LoVo (cell line): Measurements from ENCODE around the gene LRRC18.
A peak's percentile ranks its signal among the peaks of the same experiment; 100 is the strongest.

ENCODE experiments used
- DNase-seq: peaks from one replicate; pipeline ENCODE4 v3.0.0-alpha.2; 2016; ENCODE audit warnings: low spot score

LRRC18 gene

DNA sequence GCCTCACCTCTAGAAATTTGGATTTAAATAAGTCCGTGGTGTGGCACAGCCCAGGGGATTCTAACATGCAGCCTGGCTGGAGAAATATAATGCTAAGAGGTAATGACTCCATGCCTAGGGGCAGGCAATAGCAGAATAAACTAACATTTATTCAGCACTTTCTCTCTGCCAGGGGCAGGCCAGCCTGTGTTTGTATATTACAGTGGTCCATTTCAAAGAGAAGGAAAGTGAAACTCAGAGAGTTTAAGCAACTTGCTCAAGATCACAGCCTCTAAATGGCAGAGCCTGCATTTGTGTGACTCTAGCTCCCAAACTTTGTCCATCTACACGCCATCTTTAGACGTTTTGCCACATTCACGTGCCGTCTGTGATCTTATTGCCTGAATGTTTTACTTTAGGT lies 6.7 kb upstream of the LRRC18 start:
- DNase-seq: no peak

GRCh38 chr10:48945441-48946130 lies 5.9 kb upstream of the LRRC18 start:
- DNase-seq: peak; percentile 11

- no peak for DNase-seq
Observed at GRCh38 chr10:48944171-48944570, 4.5 kb upstream of the LRRC18 start.

DNA sequence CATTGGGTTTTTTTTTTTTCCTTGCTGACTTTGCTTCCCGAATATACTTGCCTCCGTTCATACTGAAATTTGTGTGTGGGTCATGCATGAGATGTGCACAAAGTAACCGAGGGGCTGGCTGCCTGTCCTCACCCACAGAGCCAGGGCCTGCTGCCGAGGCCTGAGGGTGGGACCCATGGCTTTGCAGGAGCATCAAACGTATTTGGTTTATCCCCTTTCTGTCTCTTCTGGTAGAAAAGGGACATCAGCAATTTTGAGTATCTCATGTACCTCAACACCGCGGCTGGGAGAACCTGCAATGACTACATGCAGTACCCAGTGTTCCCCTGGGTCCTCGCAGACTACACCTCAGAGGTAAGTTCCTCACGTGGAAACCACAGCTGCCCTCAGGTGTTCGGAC lies 3.5 kb upstream of the LRRC18 start:
- no peak for DNase-seq

DNA sequence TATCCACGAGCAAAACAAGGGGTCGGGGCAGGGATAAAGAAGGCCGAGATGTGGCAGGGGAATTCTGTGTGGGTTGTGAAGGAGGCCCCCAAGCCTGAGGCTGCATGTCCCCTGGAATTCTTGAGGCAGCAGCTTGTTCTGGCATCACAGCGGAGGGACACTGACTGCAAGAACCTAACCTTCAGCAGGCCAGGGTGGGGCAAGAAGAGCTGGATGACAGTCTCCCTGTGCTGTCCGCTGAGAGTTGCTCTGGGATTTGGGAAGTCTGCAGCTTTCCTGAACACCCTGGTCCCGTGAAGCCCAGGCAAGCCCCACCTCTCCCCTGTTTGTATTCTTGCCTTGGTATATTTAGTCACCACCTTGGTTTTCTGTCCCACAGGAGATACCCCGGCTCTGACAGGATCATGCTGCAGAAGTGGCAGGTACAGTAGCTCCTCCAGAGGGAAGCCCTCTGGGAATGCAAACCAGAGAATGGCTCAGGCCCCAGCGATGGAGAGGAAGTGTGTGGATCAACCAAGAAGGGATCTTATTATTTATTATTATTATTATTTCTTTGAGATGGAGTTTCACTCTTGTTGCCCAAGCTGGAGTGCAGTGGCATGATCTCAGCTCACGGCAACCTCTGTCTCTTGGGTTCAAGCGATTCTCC lies 1.9 kb upstream of the LRRC18 start:
- no peak for DNase-seq

DNA sequence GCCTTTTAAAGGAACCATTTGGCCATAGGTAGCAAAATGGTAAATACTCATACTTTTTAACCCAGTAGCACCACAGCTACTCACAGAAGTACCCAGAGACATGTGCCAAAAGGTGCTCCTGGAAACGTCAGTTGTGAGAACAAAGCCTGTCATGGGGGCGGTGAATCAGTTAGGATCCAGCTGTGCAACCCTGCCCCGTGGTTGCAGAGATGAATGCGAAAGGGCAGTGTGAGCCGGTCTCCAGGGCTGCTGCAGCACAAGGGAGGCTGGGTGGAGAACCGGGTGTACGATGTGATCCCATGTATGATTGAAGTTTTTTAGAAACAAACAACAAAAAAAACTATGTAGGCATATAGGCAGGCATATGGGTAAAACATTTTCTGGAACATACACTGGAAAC lies 1.3 kb upstream of the LRRC18 start:
- no peak for DNase-seq

- no peak for DNase-seq
Observed at GRCh38 chr10:48940372-48940771, 732 bp upstream of the LRRC18 start.

- DNase-seq: no peak
Observed at GRCh38 chr10:48938990-48939536, 577 bp downstream of the LRRC18 start.

DNA sequence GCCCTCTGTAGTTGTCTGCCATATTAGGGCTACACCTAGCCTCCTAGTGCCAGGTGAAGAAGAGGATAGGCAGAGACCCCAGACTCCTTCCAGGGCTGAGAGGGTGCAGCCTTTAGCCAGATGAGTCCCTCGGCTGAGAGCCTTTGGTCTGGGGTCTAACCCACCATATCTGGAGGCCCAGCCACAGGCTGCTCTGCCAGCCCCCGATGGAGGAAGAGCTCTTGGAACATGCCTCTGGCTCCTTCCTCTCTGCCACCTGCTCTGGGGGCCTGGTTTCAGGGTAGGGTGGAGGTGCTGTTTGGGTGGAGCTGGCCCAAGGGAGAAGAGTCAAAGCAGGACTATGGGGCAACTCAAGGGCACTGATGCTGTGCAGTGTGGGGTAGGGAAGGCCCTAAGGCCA lies 1.4 kb downstream of the LRRC18 start:
- DNase-seq: no peak

GRCh38 chr10:48937796-48938195 lies 1.8 kb downstream of the LRRC18 start:
- no peak for DNase-seq

DNA sequence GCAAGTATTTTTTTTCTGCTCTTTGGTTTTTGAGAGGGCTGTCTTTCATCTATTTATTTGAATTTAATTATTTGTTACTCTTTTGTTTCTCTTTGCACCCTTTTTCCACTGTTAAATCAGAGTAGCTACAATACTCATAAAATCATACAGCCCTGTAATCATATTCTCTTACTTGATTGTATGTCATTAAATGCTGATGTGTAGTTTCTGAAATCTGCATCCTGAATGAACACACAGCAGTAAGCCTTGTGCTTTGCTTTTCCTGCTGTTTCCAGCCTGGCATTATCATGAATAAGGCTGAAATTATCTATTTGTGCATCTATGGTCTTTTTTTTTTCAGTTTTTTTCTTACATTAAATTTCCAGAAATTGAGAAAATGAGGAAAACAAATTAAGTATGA lies 4.1 kb downstream of the LRRC18 start:
- DNase-seq: no peak

DNA sequence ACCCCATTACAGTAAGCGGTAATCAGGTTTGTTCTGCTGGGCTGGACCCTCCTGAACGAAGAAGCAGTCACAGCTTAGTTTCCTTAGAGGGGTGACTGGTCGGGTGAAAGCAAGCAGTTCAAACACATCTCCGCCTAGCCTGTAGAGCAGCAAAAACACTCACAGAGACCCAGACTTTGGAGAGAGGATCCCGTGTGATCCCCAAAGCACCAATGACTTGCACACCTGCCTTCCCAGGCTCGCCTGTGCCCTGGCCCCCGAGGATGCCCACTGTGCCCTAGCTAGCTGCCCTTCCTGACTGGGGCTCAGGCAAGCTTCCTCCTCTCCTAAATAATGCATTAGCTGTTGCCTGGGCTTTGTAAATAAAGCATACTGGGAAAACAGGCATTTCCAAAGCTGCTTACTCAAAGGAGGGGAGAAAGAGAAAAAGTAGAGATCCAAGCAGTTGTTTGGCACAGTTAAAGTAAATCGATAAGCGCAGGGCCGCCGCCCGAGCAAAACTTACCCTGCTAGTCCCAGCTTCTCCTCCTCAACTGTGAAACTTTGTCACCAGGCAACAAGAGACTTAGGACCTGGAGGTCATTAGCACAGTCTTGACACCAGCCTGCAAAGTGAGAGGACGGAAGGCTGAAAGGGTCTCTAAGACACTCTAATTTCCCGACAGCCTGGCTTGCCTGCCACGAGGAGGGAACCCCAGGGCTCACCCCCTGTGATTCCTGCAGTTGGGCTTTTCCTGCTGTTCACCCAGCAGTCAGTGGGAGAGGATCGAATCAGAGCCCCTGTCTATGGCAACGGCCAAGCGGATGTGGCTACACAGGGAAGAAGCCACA lies 4.8 kb downstream of the LRRC18 start:
- no peak for DNase-seq

DNA sequence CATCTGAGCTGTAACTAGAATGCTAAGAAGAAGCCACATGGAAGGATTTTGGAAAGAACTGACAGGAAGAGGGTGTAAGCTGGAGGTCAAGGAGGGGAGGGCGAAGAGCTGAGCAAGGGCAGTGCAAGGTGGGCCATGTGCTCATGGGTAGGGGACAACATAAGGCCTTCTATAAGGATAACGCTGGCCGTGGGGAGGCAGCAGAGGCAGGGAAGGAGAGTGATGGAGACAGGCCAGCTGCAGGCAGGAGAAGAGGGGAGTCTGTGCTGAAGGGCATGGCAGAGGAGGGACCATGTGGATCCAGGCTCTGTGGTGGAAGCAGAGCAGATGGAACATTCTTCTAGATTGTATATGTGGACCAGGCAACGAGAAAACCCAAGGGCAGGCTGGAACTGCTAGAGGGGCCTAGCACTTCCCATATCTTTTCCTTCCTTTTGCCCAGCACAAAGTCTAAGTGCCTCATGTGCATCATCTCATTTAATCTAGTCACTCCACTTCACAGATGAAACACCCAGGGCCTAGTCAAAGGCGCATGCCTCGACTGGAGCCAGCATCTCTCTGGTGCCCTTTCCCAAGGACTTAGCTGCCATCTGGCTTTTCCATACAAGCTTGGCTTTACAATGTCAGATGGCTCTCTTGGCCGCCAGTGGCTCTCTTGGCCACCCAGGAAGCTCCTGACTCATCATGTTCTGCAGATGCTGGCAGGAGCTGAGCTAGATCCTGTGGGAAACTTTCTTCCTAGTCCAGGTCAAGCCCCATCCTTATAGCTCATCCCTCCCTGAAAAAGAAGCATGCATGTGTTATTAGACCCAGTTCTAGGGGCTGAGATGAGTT lies 6.6 kb downstream of the LRRC18 start:
- DNase-seq: no peak

DNA sequence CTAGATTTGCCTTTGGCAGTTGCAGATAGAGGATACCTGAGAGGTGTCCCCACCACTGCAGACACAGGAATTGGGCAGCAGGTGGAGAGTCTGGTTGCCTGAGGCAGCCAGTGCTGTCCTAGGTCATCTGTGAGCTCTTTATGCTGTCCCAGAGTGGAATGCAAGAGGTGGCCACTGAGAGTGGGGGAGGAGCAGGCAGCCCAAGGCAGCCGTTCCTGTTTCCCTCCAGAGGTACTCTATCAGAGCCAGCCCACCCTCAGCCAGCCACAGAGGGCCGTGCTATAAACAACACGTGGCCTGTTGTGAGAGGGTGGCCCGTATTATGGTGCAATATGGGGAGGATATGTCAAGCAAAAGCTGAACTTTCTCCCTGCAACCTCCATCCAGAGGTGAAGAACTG lies 8.5 kb downstream of the LRRC18 start:
- no peak for DNase-seq

- no peak for DNase-seq
Observed at GRCh38 chr10:48929413-48929990, 10.1 kb downstream of the LRRC18 start.

DNA sequence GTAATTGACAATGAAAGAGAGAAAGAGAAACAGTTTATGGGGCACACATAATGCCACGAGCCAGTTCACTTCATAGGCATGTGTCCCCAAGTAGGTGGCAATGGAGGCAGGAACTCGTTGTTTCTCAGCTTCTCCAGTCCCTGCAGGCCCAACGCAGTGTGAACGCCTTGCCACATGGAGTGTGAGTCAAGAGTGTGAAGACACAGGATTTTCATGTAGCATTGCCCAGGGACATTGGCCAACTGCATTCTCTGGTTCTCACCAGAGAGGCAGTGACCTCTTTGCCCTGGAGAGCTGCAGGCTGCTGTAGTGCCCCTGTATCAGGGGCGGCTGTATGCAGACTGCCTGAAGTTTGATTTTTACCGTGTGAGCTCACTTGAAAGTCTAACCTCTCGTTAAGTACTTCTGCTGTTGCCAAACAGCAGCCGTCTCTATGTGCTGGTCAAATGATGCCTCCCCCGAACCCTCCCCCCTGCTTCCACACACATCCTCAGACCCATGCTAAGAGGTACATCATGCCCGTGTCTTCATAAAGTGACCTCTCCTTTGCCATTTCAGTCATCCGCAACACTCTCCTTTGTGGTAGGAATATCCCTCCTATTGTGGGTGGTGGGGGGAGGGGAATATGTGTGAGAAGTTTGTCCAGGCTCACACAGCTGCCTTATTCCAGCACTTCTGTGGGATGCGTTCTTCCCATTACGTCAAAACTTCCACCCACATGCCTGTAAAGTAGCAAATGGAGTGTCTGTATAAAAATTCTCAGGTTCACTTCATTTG lies 12.7 kb downstream of the LRRC18 start:
- no peak for DNase-seq

GRCh38 chr10:48926255-48926654 lies 13.4 kb downstream of the LRRC18 start:
- DNase-seq: no peak

DNA sequence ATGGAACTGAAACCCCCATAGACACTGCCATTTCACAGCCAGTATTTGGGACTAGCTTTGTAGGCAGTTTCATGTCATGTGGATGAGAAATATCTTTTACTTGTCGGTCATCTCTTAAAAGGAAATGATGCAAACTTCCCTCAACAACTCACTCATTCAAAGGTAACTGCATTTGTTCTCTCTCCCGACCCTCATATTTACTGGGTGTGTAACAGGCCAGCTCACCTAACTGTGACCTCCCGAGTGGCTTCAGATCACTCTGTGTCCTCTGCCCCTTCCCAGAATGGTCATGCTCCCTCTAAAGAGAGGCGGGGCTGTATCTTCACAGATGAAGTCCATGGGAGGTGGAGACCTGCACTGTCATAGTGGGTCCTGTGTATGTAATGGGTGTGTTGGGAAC lies 14.7 kb downstream of the LRRC18 start:
- no peak for DNase-seq

- no peak for DNase-seq
Observed at GRCh38 chr10:48923748-48924147, 15.9 kb downstream of the LRRC18 start.

- DNase-seq: no peak
Observed at GRCh38 chr10:48913674-48914073, 26.0 kb downstream of the LRRC18 start.

DNA sequence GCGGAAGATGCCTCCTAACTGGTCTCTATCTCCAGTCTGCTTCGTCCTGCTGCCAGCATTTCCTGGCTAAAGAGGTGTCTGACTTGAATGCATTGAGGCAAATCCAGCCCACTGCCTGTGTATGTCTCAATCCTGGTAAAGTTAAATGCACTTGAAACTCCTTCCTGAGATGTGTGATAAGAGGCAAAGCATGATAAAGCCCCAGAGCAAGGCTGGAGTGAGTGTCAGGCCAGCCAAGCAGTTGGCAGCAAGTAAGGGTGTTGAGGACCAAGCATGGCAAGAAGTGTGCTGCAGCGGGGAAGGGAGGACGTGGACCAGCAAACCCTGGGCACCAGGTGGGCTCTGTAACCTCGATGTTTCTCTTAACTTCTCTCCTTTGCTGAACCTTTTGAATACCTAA lies 29.1 kb downstream of the LRRC18 start:
- no peak for DNase-seq
